Measurements from ENCODE around the gene ITGAD. TPM values are rescaled to one million over a fixed set of nuclear protein-coding genes. Genes with fewer than 3 reads are reported as not detected.
A peak's percentile ranks its signal among the peaks of the same experiment; 100 is the strongest.

The ITGAD gene
- total RNA-seq, 1 donor from 2014 or later = 0.39 TPM

DNA sequence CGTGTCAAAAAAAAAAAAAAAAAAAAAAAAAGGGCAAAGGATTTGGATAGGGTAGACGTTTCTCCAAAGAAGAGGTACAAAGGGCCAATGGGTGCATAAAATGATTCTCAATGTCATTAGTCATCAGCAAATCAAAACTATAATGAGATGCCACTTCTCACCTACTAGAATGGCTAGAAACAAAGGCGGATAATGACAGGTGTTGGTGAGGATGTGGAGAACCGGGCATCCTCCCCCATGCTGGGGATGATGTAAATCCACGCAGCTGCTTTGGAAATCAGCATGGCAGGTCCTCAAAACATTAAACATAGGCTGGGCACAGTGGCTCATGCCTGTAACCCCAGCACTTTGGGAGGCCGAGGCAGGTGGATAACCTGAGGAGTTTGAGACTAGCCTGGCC lies 28.7 kb upstream of the ITGAD start:
- DNase-seq (ENCODE audit: low spot score) = peak; percentile 41

GRCh38 chr16:31365131-31365865 lies 27.8 kb upstream of the ITGAD start:
- DNase-seq (ENCODE audit: low spot score) = peak; percentile 30

- no peak for DNase-seq (ENCODE audit: low spot score)
Measured at GRCh38 chr16:31367853-31368252, 25.3 kb upstream of the ITGAD start.

DNA sequence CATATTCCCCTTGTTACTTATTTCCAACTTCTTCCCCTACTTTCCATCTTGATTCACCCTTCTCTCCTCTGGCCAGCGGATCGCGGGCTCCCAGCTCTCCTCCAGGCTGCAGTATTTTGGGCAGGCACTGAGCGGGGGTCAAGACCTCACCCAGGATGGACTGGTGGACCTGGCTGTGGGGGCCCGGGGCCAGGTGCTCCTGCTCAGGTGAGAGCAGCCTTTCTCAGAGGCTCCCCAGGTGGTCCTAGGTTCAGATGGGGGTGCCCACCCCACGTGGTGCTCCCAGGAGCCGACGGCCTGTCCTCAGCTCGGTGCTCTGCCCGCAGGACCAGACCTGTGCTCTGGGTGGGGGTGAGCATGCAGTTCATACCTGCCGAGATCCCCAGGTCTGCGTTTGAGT lies 22.1 kb upstream of the ITGAD start:
- no peak for DNase-seq (ENCODE audit: low spot score)

DNA sequence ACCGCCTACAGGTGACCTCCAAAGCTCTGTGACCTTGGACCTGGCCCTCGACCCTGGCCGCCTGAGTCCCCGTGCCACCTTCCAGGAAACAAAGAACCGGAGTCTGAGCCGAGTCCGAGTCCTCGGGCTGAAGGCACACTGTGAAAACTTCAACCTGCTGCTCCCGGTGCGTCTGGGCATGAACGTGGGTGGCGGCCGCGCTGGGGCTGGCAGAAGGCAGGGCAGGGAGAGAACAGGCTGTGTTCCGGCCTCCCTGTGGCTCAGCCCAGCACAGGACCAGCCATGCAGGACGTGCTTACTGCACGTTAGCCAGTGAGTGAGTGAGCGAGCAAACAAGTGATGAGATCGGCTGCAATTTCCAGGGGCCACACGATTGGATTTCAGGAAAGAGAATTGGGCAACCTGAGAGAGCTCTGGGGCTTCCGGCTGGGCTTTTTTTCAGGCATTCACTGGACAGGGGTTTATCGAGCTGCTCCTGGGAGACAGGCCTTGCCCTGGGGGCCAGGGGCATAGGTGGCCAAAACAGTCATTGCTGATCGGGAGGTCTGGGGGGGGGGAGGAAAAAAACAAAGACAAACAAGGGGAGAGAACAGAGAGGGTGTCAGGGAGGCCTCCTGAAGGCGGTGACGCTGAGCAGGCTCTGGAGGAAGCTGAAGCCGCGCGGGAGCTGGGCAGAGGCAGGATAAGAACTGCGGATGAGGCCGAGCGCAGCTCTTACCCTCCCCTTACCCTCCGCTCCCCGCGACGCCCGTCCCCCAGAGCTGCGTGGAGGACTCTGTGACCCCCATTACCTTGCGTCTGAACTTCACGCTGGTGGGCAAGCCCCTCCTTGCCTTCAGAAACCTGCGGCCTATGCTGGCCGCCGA lies 21.3 kb upstream of the ITGAD start:
- no peak for DNase-seq (ENCODE audit: low spot score)

GRCh38 chr16:31373235-31373634 lies 19.9 kb upstream of the ITGAD start:
- DNase-seq (ENCODE audit: low spot score) = no peak

GRCh38 chr16:31375231-31375630 lies 17.9 kb upstream of the ITGAD start:
- DNase-seq (ENCODE audit: low spot score) = no peak

GRCh38 chr16:31376705-31377104 lies 16.4 kb upstream of the ITGAD start:
- no peak for DNase-seq (ENCODE audit: low spot score)

GRCh38 chr16:31377210-31377903 lies 15.8 kb upstream of the ITGAD start:
- no peak for DNase-seq (ENCODE audit: low spot score)

GRCh38 chr16:31380201-31380600 lies 12.9 kb upstream of the ITGAD start:
- no peak for DNase-seq (ENCODE audit: low spot score)

GRCh38 chr16:31382485-31383161 lies 10.5 kb upstream of the ITGAD start:
- no peak for DNase-seq (ENCODE audit: low spot score)

DNA sequence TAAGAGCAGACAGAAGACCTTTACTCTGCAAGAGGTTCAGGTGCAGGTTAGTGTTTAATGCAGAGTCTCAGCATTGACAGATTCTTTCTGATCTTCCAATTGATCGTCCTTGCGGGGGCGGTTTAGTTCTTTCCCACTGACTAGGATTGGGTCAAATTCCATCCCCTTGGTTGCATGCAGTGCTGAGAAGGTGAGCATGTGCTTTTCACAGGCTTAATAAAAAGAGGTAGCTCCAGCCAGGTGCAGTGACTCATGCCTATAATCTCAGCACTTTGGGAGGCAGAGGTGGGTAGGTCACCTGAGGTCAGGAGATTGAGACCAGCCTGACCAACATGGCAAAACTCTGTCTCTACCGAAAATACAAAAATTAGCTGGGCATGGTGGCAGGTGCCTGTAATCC lies 7.5 kb upstream of the ITGAD start:
- DNase-seq (ENCODE audit: low spot score) = no peak

GRCh38 chr16:31386157-31386984 lies 6.8 kb upstream of the ITGAD start:
- DNase-seq (ENCODE audit: low spot score) = no peak

DNA sequence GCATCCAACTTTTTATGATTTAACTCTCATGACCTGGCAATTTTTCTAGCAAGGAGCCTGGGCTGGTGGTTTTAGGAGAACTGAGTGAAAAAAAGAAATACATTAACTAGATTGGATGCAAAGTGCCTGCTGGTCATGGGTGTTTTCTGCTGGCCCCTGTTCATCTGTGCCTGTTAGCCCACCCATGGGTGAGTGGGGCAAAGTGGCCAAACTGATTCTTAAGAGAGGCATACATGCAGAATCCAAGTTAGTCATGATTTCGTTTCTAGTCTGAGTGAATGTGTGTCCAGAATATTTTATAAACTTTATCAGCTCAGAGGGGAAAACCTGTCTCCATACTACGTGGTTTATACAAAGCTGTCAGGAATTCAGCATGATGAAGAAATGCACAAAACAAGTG lies 4.6 kb upstream of the ITGAD start:
- no peak for DNase-seq (ENCODE audit: low spot score)

- no peak for DNase-seq (ENCODE audit: low spot score)
Measured at GRCh38 chr16:31390504-31391041, 2.6 kb upstream of the ITGAD start.

GRCh38 chr16:31395647-31396046 lies 2.5 kb downstream of the ITGAD start:
- no peak for DNase-seq (ENCODE audit: low spot score)

GRCh38 chr16:31397096-31397660 lies 4.0 kb downstream of the ITGAD start:
- no peak for DNase-seq (ENCODE audit: low spot score)

- no peak for DNase-seq (ENCODE audit: low spot score)
Measured at GRCh38 chr16:31397701-31398100, 4.6 kb downstream of the ITGAD start.

GRCh38 chr16:31400191-31400590 lies 7.1 kb downstream of the ITGAD start:
- no peak for DNase-seq (ENCODE audit: low spot score)

- no peak for DNase-seq (ENCODE audit: low spot score)
Measured at GRCh38 chr16:31401436-31401835, 8.3 kb downstream of the ITGAD start.

Measured in mesenteric fat pad (tissue), 1 donor.